DND-41 (cell line): ENCODE results near the gene RASAL1.

Experiments
- ATAC-seq: fragments of 200-7000 bp; cut with Tn5 transposase; 3 replicates; pipeline ENCODE4 v1.9.1; 2021; ENCODE audit warnings: low read depth; ENCODE audit not compliant: insufficient read depth
- DNase-seq: peaks from one replicate; pipeline ENCODE4 v3.0.0-alpha.2; 2020
- H2AFZ ChIP-seq: 2 replicates; pipeline ENCODE4 v1.6.0; 2012; ENCODE audit warnings: low read depth, low read length
- H3K27ac ChIP-seq: 2 replicates; pipeline ENCODE4 v1.5.1; 2012; ENCODE audit warnings: low read length, inconsistent platforms
- H3K27me3 ChIP-seq: fragments of 200-600 bp; sonication (generic); 2 replicates; pipeline ENCODE4 v1.6.0; 2012; ENCODE audit warnings: low read length, mild to moderate bottlenecking, inconsistent platforms; ENCODE audit not compliant: insufficient read depth, poor library complexity
- H3K36me3 ChIP-seq: 2 replicates; pipeline ENCODE4 v1.5.1; 2012; ENCODE audit warnings: low read length, inconsistent platforms; ENCODE audit not compliant: insufficient read depth
- H3K4me1 ChIP-seq: 2 replicates; pipeline ENCODE4 v1.5.1; 2012; ENCODE audit warnings: mild to moderate bottlenecking, low read length; ENCODE audit not compliant: insufficient read depth
- H3K4me2 ChIP-seq: 2 replicates; pipeline ENCODE4 v1.6.0; 2012; ENCODE audit warnings: mild to moderate bottlenecking, moderate library complexity, low read length, inconsistent platforms; ENCODE audit not compliant: insufficient read depth
- H3K4me3 ChIP-seq, 2 experiments: fragments of 200-600 bp in 1 of 2; shearing (Covaris generic) in 1 of 2; 2 replicates each; pipeline ENCODE4 v1.5.1; 2012 to 2016; ENCODE audit warnings: inconsistent platforms in 2 of 2, low read length in 2 of 2, mild to moderate bottlenecking in 2 of 2, low read depth in 1 of 2, moderate library complexity in 1 of 2
- H3K79me2 ChIP-seq: 2 replicates; pipeline ENCODE4 v1.6.0; 2012; ENCODE audit warnings: low read length, inconsistent platforms; ENCODE audit not compliant: insufficient read depth
- H3K9ac ChIP-seq: 2 replicates; pipeline ENCODE4 v1.6.0; 2012; ENCODE audit warnings: low read depth, mild to moderate bottlenecking, inconsistent platforms, low read length, moderate library complexity
- H3K9me3 ChIP-seq: 2 replicates; pipeline ENCODE4 v1.5.1; 2012; ENCODE audit warnings: low read length, moderate library complexity, mild to moderate bottlenecking, inconsistent platforms; ENCODE audit not compliant: insufficient read depth, severe bottlenecking
- H4K20me1 ChIP-seq: 2 replicates; pipeline ENCODE4 v1.6.0; 2012; ENCODE audit warnings: low read length; ENCODE audit not compliant: insufficient read depth
- EZH2 ChIP-seq: IDR thresholded peaks from 3 replicates; pipeline ENCODE4 v1.6.1; 2012; ENCODE audit warnings: borderline replicate concordance, low read depth, mild to moderate bottlenecking, moderate library complexity, low read length, inconsistent platforms; ENCODE audit not compliant: severe bottlenecking
- TF ChIP-seq, protein P1 (sequence below): IDR thresholded peaks from 2 replicates; pipeline ENCODE4 v1.5.1; 2012; ENCODE audit warnings: borderline replicate concordance, low read length, moderate library complexity, mild to moderate bottlenecking; ENCODE audit not compliant: poor library complexity, severe bottlenecking; ENCODE audit errors: extremely low read depth

Gene RASAL1

DNA sequence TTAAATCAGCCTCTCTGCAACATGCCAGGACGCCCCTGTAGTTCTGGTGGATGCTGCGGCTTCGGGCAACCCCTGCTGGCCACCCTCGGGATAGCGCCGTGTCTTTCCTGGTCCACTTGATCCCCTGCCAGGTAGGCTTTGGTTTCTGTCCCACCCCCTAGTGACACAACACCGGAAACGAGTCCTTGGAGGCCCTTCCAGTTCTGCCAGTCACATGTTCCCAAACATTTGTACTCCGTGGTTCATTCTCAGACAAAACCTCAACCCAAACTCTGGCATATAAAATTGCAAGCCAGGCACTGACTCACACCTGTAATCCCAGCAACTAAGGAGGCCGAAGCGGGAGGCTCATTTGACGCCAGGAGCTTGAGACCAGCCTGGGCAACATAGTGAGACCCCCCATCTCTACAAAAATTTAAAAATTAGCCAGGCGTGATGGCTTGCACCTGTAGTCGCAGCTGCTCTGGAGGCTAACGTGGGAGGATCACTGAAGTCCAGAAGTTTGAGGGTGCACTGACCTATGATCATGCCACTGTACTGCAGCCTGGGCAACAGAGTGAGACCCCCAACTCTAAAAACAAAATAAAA lies 37.0 kb downstream of the RASAL1 start:
- DNase-seq (peak; percentile 86), ATAC-seq (peak; percentile 48)
- no peaks in the 10 kb centered on the region for H4K20me1 ChIP-seq
- peaks cover 51% of the 10 kb centered on the region for H3K36me3 ChIP-seq
- no peak overlapping the region for H3K4me2 ChIP-seq
- no peak overlapping the region for H3K9ac ChIP-seq
- H3K4me1 ChIP-seq, result peaks cover 44% of the 10 kb centered on the region
- TF ChIP-seq, protein P1, sequence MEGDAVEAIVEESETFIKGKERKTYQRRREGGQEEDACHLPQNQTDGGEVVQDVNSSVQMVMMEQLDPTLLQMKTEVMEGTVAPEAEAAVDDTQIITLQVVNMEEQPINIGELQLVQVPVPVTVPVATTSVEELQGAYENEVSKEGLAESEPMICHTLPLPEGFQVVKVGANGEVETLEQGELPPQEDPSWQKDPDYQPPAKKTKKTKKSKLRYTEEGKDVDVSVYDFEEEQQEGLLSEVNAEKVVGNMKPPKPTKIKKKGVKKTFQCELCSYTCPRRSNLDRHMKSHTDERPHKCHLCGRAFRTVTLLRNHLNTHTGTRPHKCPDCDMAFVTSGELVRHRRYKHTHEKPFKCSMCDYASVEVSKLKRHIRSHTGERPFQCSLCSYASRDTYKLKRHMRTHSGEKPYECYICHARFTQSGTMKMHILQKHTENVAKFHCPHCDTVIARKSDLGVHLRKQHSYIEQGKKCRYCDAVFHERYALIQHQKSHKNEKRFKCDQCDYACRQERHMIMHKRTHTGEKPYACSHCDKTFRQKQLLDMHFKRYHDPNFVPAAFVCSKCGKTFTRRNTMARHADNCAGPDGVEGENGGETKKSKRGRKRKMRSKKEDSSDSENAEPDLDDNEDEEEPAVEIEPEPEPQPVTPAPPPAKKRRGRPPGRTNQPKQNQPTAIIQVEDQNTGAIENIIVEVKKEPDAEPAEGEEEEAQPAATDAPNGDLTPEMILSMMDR, result peak; percentile 89
- no peak for TF ChIP-seq EZH2
- H3K27me3 ChIP-seq, result no peaks in the 10 kb centered on the region
- no peaks in the 10 kb centered on the region for H3K9me3 ChIP-seq
- peak overlapping the region; percentile 75 for H3K27ac ChIP-seq
- H3K79me2 ChIP-seq, result peaks cover 3% of the 10 kb centered on the region; the same call in 1 of the 2 replicates
- no peak overlapping the region for H2AFZ ChIP-seq
- no peak overlapping the region for H3K4me3 ChIP-seq

DNA sequence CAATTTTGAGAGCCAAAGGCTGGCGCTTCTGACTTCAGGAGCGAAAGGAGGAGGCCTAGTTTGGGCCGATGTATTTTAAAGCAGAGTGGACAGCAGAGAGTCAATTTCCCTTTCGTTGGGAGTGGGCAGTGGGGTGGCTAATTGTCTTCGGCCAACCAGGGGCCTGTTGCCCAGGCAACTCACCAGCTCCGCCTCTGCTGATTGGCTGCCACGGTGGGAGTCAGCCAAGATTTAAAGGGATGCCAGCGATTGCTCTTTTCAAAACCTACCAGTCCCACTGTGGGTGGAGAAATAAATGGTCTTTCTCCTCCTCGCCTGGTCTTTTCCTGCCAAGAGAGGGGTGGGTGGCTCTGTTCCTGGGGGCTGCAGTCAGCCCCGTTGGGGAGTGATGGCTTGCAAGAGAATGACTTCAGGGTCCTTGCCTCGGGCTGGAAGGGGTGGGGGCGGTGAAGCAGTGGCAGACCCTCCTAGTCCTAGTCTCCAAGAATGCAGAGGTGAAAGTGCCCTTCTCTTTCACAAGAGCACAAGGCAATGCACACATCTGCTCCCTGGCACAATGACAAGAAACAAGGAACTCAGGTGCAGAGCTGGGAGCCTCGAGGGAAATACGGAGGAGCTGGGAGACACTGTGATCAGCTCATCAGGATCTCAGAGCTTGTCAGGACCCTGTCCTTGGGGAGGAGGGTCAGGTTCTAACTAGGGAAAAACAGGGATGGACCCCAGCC lies 37.7 kb downstream of the RASAL1 start:
- ATAC-seq, result peak; percentile 3
- H3K27ac ChIP-seq, result peak overlapping the region; percentile 75

DNA sequence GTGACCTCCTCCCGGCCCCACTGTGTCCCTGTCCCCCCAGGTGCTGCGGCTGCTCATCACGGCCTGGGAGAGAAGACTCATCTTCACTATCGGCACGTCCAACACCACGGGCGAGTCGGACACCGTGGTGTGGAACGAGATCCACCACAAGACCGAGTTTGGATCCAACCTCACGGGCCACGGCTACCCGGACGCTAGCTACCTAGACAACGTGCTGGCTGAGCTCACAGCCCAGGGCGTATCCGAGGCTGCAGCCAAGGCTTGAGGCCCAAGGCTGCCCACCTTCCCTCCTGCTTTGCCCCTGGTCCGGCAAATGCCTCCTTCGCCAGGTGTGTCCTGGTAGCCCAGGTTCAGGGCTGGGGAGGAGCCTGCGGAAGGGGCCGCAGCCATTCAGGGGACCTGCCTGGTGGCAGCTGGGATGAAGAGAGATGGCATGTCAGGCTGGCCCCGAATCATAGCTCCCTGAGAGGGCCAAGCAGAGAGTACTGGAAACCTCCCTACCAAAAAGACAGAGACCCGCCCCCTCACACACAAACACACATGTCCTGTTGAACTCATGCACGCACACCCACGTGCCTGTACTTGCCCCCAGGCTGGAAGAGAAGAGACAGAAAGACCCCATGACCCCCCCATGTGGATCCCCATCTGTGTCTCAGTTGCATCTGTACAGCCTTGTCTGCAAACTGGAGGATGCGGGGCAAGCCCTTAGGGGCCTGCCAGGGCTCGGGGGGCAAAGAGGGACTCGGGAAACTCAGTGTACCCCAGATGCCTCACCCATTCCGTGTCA lies 38.7 kb downstream of the RASAL1 start:
- Histone ChIP-seq H3K4me2 (no peak overlapping the region), H3K4me1 (peaks cover 49% of the 10 kb centered on the region), H3K9ac (no peak overlapping the region; the same call in 1 of the 2 replicates), H4K20me1 (no peaks in the 10 kb centered on the region), H3K27me3 (no peaks in the 10 kb centered on the region), H3K4me3 (no peak overlapping the region), H3K36me3 (peaks cover 67% of the 10 kb centered on the region), H3K9me3 (no peaks in the 10 kb centered on the region), H3K27ac (peak overlapping the region; percentile 75), H3K79me2 (peaks cover 14% of the 10 kb centered on the region; the same call in 1 of the 2 replicates), H2AFZ (no peak overlapping the region)
- TF ChIP-seq, protein P1, result no peak
- TF ChIP-seq EZH2, result no peak
- DNase-seq, result peak; percentile 57
- peak; percentile 1; the same call in 1 of the 3 replicates for ATAC-seq

More for the DNA sequence above, 37.7 kb downstream of the RASAL1 start:
- peaks cover 5% of the 10 kb centered on the region; the same call in 1 of the 2 replicates for H3K79me2 ChIP-seq
- peaks cover 46% of the 10 kb centered on the region for H3K4me1 ChIP-seq
- H3K36me3 ChIP-seq, result peaks cover 57% of the 10 kb centered on the region
- no peak overlapping the region for H3K4me3 ChIP-seq
- no peaks in the 10 kb centered on the region for H3K9me3 ChIP-seq
- H3K9ac ChIP-seq, result no peak overlapping the region; the same call in 1 of the 2 replicates
- no peak for DNase-seq
- H3K27me3 ChIP-seq, result no peaks in the 10 kb centered on the region
- H4K20me1 ChIP-seq, result no peaks in the 10 kb centered on the region
- TF ChIP-seq, protein P1, result no peak
- no peak for TF ChIP-seq EZH2
- no peak overlapping the region for H3K4me2 ChIP-seq
- H2AFZ ChIP-seq, result no peak overlapping the region
